Prostate gland (tissue), 2 donors: ENCODE data around the gene ZBTB1. TPM values are rescaled to one million over a fixed set of nuclear protein-coding genes. Genes with fewer than 3 reads are reported as not detected.

Source experiments
- DNase-seq: peaks from one replicate; pipeline ENCODE4 v3.0.0-alpha.2; 2019; ENCODE audit warnings: low spot score
- H3K27ac ChIP-seq, 2 donors: fragments of 200-600 bp; sonication (generic); 2 replicates each; pipeline ENCODE4 v1.5.1; 2017 to 2019
- H3K27me3 ChIP-seq: fragments of 200-600 bp; sonication (generic); replicated peaks from 2 replicates; pipeline ENCODE4 v1.5.1; 2019; ENCODE audit not compliant: insufficient read depth
- H3K36me3 ChIP-seq, 2 donors: fragments of 200-600 bp; sonication (generic); 1 replicate in 1 of 2; 2 replicates in 1 of 2; pipeline versions ENCODE4 v1.5.1 to v1.8.1; 2017 to 2019
- H3K4me1 ChIP-seq: fragments of 200-600 bp; sonication (generic); replicated peaks from 2 replicates; pipeline ENCODE4 v1.5.1; 2019
- H3K4me3 ChIP-seq, 2 donors: fragments of 200-600 bp; sonication (generic); 2 replicates each; pipeline ENCODE4 v1.5.1; 2017 to 2019
- H3K9me3 ChIP-seq: fragments of 200-600 bp; sonication (generic); 2 replicates; pipeline ENCODE4 v1.5.1; 2017
- CTCF ChIP-seq, 4 experiments: fragments of 200-600 bp in 2 of 4; fragments of 450-650 bp in 2 of 4; sonication (generic) in 2 of 4; IDR thresholded peaks; 1 replicate in 3 of 4; 2 replicates in 1 of 4; pipeline ENCODE4 v1.5.1; 2016 to 2019; ENCODE audit warnings: antibody characterized with exemption in 4 of 4, mild to moderate bottlenecking in 2 of 4, moderate library complexity in 2 of 4
- POLR2A ChIP-seq: fragments of 450-650 bp; IDR thresholded peaks from one replicate; pipeline ENCODE4 v1.6.1; 2016; ENCODE audit warnings: antibody characterized with exemption, mild to moderate bottlenecking
- POLR2AphosphoS5 ChIP-seq: sonication (generic); formaldehyde crosslinking; IDR thresholded peaks from one replicate; pipeline ENCODE4 v1.6.1; 2017; ENCODE audit warnings: antibody characterized with exemption
- WGBS: methylation state at CpG from one replicate; pipeline ENCODE4 v1.1.5; 2018; 5-methylcytosine and 5-hydroxymethylcytosine counted together
- intact Hi-C: fragments of 100-400 bp; cut with DNase I; formaldehyde crosslinking; loops from one replicate; pipeline ENCODE4 v1.14.2; 2022
- total RNA-seq, 2 donors: library from RNA; depleted of rRNA; stranded (reverse); fragments of >200 nt; gene quantifications; one replicate each; pipeline ENCODE4 v1.1.0, GENCODE V29; 2016

The ZBTB1 gene
- total RNA-seq, 2 donors from 2014 or later, result 56.5 to 74.3 TPM

- Histone ChIP-seq H3K36me3 (no peaks in the 10 kb centered on the region), H3K4me1 (peaks cover 22% of the 10 kb centered on the region), H3K27me3 (no peaks in the 10 kb centered on the region), H3K27ac (peak overlapping the region; percentile 98 to 99), H3K4me3 (peak overlapping the region in 1 of 2 donors; percentile 92), H3K9me3 (no peaks in the 10 kb centered on the region)
- DNase-seq, result no peak
- WGBS, result 75% methylated on average over 4 of the region's 4 CpGs
- intact Hi-C loops, result no loop called here
- TF ChIP-seq CTCF (IDR thresholded peaks at IDR 0.05), result no peak
- TF ChIP-seq POLR2AphosphoS5, result no peak
- TF ChIP-seq POLR2A, result no peak
These were observed 3.0 kb downstream of the ZBTB1 start for GRCh38 chr14:64507376-64508156.

- peak overlapping the region; percentile 53 to 98 for H3K27ac ChIP-seq
- no peak for TF ChIP-seq POLR2A
- no peak for TF ChIP-seq CTCF (IDR thresholded peaks at IDR 0.05)
- H3K4me1 ChIP-seq, result peaks cover 24% of the 10 kb centered on the region
- no peak for DNase-seq
- H3K9me3 ChIP-seq, result no peaks in the 10 kb centered on the region
- 25% methylated on average over 1 of the region's 1 CpG for WGBS
- H3K4me3 ChIP-seq, result no peak overlapping the region
- H3K27me3 ChIP-seq, result no peaks in the 10 kb centered on the region
- intact Hi-C loops, result no loop called here
- no peaks in the 10 kb centered on the region for H3K36me3 ChIP-seq
These were observed 3.7 kb downstream of the ZBTB1 start for GRCh38 chr14:64508215-64508776.

GRCh38 chr14:64509036-64509435 is 4.5 kb downstream of the ZBTB1 start:
- intact Hi-C loops, result no loop called here
- Histone ChIP-seq H3K9me3 (no peaks in the 10 kb centered on the region), H3K27me3 (no peaks in the 10 kb centered on the region), H3K27ac (peak overlapping the region; percentile 30 to 98), H3K4me3 (no peak overlapping the region), H3K36me3 (no peaks in the 10 kb centered on the region), H3K4me1 (peaks cover 26% of the 10 kb centered on the region)
- TF ChIP-seq POLR2AphosphoS5, result no peak
- no peak for TF ChIP-seq CTCF (IDR thresholded peaks at IDR 0.05)
- TF ChIP-seq POLR2A, result no peak
- no peak for DNase-seq
- WGBS, result 79% methylated on average over 8 of the region's 8 CpGs

GRCh38 chr14:64510825-64511671 is 6.5 kb downstream of the ZBTB1 start:
- no peak overlapping the region for H3K4me3 ChIP-seq
- intact Hi-C loops, result loop anchor here (10.0 kb wide), 1 partner anchor 166 kb away; no protein-coding TSS in a partner anchor
- TF ChIP-seq POLR2AphosphoS5, result peak; percentile 79
- no peak for TF ChIP-seq POLR2A
- TF ChIP-seq CTCF (IDR thresholded peaks at IDR 0.05), result peak; percentile 60 to 87 (median 85)
- H3K27me3 ChIP-seq, result no peaks in the 10 kb centered on the region
- peak overlapping the region; percentile 81 to 98 for H3K27ac ChIP-seq
- DNase-seq, result peak; percentile 74
- no peaks in the 10 kb centered on the region for H3K36me3 ChIP-seq
- 23% methylated on average over 4 of the region's 4 CpGs for WGBS
- peaks cover 31% of the 10 kb centered on the region for H3K4me1 ChIP-seq
- no peaks in the 10 kb centered on the region for H3K9me3 ChIP-seq
